GM15510 (cell line): ENCODE measurements around the gene RFPL2.

Experiments
- POLR2A ChIP-seq: IDR thresholded peaks from 3 replicates; pipeline ENCODE4 v1.6.1; 2011; ENCODE audit warnings: borderline replicate concordance; ENCODE audit not compliant: insufficient read length; ENCODE audit errors: extremely low read depth

The RFPL2 gene

GRCh38 chr22:32204856-32205722, at the start of gene RFPL2:
Gene RFPL2 (minus strand): TSS chr22:32205073. CDS start chr22:32202451, 2,622 bp downstream.
- no peak for TF ChIP-seq POLR2A

DNA sequence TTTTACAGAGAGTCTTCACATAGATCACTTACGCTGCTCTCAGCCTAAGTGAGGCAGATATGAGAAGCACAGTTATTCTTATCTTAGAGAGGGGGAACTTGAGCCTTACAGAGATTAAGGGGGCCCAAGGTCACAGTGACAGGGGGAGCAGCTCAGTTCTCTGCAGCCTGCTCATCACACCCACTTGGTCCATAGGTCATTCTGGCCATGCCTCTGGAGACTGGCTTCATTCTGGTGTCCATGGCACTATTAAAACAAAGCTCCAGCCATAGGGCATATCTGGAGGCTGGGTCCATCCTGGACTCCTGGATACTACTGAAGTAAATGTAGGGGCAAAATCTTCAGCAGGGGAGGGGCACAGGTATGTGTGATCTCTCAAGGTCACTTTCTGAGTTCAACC, 44.4 kb upstream of the RFPL2 start:
- no peak for TF ChIP-seq POLR2A

DNA sequence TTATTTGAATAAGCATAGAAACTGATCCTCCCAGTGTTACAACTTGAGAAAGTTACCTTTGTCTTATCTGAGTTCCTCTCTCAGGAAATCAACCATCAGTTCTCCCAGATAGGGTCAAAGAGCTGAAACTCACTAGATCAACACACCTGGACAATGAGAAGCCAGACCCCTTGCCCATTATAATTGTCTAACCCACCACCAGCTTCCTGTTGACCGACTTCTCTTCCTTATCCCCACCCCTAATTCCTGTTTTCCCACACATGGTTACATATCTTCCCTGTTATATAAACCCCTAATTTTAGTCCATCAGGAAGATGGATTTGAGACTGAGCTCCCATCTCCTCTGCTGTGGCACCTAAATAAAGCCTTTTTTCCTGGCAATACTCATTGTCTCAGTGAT, 43.4 kb upstream of the RFPL2 start:
- TF ChIP-seq POLR2A: no peak

DNA sequence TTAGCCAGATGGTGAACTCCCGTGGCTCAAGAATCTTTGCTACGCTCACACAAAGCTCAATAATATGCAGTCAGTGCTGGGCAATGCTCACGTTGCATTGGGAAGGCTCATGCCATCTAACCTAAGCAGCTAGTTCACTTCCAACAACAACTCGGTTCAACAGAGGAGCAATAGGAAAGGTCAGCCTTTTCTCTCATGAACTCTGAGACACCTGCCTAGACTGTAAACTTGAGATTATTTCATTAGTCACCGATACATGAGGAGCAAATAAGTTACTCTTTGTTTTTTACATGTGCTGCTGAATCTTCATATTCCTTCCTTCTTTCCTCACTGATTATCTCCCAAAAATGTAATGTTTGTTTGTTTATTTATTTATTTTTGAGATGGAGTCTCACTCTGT, 41.3 kb upstream of the RFPL2 start:
- no peak for TF ChIP-seq POLR2A

GRCh38 chr22:32245042-32245441, 40.2 kb upstream of the RFPL2 start:
- TF ChIP-seq POLR2A: no peak

DNA sequence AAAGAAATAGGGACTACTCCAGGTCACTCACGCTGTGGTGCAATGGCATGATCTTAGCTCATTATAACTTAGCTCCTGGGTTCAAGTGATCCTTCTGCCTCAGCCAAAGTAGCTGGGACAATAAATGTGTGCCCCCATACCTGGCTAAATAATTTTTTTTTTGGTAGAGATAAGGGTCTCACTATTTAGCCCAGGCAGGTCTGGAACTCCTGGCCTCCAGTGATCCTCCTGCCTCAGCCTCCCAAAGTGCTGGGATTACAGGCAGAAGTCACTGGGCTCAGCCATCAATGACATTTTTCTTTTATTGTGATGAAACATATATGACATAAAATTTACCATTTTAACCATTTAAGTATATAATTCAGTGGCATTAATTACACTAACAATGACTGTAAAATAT, 39.7 kb upstream of the RFPL2 start:
- TF ChIP-seq POLR2A: no peak

GRCh38 chr22:32240461-32240860, 35.6 kb upstream of the RFPL2 start:
- TF ChIP-seq POLR2A: no peak

DNA sequence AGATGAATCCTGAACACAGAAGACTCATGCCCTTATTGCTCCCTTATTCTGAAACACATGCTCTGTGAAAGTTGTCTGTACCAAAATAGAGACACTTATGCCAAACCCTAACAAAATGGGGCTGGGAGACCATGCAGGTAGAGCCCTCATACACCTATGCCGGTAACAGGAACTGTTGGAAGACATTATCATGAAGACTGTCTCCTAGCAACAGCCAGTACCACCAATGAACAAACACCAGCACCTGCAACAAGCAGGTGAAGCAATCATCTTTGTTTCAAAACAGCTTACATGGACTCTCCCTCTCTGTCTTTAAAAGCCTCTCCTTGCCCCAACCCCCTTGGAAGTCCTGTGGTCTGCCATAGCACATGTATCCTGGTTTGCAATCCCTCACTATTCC, 33.0 kb upstream of the RFPL2 start:
- no peak for TF ChIP-seq POLR2A

DNA sequence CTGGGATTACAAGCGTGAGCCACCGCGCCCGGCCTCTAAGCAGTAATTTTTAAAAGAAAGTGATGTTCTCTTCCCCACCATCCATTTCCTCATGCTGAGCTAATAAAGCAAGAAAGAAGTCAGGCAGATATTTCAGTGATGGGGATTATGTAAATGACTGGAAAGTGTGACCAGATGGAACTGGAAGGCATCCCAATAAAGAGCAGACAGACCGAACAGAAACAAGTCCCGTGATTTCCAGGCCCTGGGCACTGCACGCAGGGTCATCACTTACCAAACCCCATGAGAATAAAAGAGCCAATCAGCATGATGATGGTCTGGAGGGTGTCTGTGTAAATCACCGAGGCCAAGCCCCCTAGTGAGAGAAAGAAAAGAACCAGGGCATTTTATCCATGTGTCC, 32.1 kb upstream of the RFPL2 start:
- TF ChIP-seq POLR2A: no peak

- TF ChIP-seq POLR2A: no peak
Observed at GRCh38 chr22:32233091-32233490, 28.2 kb upstream of the RFPL2 start.

DNA sequence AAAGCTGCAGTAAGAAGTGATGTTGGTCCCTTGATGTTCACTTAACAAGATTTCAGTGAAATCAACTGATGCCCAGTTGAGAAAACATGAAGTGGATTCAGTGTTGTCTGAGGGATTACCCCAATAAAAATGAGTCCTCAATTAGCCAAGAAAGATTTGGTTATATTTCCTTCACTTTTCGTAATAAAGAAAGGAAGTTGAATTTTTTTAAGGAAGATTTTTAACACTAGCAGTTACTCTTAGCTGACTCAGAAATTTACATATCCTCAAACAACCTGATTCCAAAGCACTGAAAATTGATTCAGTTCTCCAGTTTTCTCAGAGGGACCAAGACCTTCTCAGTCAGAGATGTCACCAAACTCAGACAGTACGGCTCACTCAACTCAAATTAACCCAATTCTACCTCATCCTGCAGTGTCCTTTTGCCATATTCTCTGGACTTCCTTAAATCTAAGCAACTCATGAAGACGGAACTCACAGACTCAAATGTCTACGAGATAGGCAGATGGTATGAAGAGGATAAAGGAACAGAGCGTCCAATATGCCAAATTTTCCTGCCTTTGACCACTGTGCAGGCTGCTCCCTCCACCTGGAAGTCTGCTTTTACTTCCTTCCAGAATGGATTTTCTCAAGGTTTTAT, 27.4 kb upstream of the RFPL2 start:
- no peak for TF ChIP-seq POLR2A

DNA sequence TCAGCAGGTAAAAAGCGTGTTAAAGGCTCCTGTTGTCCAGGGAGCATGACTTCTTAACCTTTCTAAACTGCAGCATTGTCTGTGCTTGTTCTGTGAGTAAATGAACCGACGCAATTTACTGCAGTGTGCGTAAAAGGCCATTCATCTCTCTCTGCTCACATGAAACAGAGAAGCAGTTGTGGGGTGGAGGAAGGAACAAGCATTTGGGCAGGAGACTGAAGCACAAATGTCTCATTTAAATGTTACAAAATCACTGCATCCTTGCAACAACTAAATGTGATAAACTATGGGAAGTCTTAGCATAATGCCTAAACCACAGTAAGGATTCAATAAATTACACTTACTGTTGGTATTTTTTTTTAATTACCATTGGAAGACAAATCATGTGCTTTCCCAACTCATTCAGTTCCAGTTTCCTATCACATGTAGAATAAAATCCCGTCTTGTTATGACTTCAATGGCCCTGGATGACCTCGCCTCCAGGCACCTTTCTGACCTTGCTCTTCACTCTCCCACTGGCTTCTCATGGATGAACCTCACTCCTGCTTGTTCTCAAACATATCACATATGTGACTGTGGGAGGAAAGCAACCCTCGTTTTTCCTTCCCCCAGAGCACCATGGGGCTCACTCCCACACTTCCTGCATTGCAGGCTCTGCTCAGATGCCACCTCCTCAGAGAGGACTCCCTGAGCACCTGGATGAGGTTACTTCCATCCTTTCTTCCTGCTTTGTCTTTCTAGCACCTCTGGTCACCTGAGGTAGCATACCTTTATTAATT, 21.6 kb upstream of the RFPL2 start:
- no peak for TF ChIP-seq POLR2A

GRCh38 chr22:32222991-32223390, 18.1 kb upstream of the RFPL2 start:
- no peak for TF ChIP-seq POLR2A

DNA sequence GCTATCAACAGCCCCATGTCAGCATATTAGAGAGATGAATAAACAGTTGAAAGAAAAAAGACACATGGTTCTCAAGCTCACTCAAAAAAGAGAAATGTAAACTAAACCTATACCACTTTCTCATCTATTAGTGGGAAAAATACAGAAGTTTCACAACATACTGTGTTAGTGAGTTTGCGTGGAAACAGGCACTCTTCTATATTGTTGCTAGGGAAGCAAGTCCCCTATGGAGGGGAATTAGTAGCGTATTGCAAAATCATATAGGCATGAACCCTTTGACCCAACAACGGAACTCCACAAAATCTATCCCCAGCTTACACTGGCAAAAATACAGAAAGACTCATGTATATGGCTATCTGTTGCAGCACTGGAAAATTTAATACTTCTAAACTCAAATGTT, 14.2 kb upstream of the RFPL2 start:
- TF ChIP-seq POLR2A: no peak

GRCh38 chr22:32218470-32218869, 13.6 kb upstream of the RFPL2 start:
- TF ChIP-seq POLR2A: no peak

DNA sequence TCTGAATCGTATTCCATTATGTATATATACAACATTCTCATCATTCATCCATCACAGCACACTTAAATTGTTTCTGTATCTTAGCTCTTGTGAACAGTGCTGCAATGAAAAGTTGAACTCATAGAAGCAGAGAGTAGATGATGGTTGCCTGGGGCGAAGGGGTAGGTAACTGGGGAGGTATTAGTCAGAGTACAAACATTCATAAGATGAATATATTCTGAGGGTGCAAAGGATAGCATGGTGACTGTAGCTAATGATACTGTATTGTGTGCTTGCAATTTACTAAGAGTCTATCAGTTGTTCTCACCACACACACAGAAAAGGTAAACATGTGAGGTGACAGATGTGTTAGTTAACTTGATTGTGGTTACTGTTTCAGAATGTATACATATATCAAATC, 12.6 kb upstream of the RFPL2 start:
- TF ChIP-seq POLR2A: no peak

DNA sequence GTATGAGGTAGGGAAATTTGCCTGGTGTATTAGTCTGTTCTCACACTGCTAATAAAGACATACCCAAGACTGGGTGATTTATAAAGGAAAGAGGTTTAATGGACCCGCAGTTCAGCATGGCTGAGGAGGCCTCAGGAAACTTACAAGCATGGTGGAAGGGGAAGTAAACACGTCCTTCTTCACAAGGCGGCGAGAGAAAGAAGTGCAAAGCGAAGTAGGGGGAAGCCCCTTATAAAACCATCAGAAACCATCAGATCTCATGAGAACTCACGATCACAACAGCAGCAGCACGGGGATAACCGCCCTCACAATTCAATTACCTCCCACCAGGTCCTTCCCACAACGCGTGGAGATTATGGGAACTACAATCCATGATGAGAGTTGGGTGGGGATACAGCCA, 12.0 kb upstream of the RFPL2 start:
- TF ChIP-seq POLR2A: no peak

DNA sequence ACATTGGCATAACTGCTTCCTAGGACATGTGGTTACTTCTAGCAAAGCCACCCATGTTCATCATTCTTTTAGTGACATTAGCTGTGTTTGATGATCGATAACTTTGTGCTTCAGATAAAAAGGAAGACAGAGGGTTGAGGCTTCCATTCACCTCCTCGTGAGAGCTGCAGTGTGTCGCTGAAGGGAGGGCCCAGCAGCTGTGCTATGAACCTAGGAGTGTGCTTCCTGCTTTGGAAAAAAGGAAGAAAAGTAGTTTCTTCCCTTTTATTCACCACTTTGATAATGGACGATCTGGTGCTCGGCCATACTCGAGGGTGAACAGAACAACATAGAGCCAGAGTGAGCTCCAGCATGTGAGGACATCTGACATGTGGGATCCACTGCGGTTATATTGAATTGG, 6.1 kb upstream of the RFPL2 start:
- no peak for TF ChIP-seq POLR2A
